GM23338 (cell line): Measurements from ENCODE around the gene SHISA9. TPM values are rescaled to one million over a fixed set of nuclear protein-coding genes. Genes with fewer than 3 reads are reported as not detected.

Source experiments
- ATAC-seq: fragments of 200-7000 bp; cut with Tn5 transposase; 3 replicates; pipeline ENCODE4 v1.9.1; 2020
- DNase-seq: peaks from one replicate; pipeline ENCODE4 v3.0.0-alpha.2; 2015; ENCODE audit warnings: low spot score
- H2AFZ ChIP-seq: fragments of 200-600 bp; sonication (generic); 2 replicates; pipeline ENCODE4 v1.8.0; 2016; ENCODE audit warnings: antibody characterized with exemption, mild to moderate bottlenecking, moderate library complexity
- H3F3A ChIP-seq: fragments of 200-600 bp; sonication (generic); replicated peaks from 2 replicates; pipeline ENCODE4 v1.8.0; 2017; ENCODE audit warnings: antibody characterized with exemption, mixed run types, low read depth
- H3K27ac ChIP-seq: fragments of 200-600 bp; sonication (generic); 2 replicates; pipeline ENCODE4 v1.6.1; 2016; ENCODE audit warnings: low read depth
- H3K27me3 ChIP-seq: fragments of 200-600 bp; sonication (generic); 2 replicates; pipeline ENCODE4 v1.8.0; 2016; ENCODE audit warnings: mild to moderate bottlenecking, mixed run types, moderate library complexity; ENCODE audit not compliant: insufficient read depth
- H3K36me3 ChIP-seq: fragments of 200-600 bp; sonication (generic); 2 replicates; pipeline ENCODE4 v1.8.0; 2016; ENCODE audit warnings: mild to moderate bottlenecking; ENCODE audit not compliant: insufficient read depth
- H3K4me1 ChIP-seq: fragments of 200-600 bp; sonication (generic); 2 replicates; pipeline ENCODE4 v1.8.0; 2016; ENCODE audit warnings: mild to moderate bottlenecking, moderate library complexity; ENCODE audit not compliant: insufficient read depth
- H3K4me2 ChIP-seq: fragments of 200-600 bp; sonication (generic); 2 replicates; pipeline ENCODE4 v1.7.1; 2017; ENCODE audit warnings: mixed run types
- H3K4me3 ChIP-seq: fragments of 200-600 bp; sonication (generic); 2 replicates; pipeline ENCODE4 v1.6.1; 2016; ENCODE audit warnings: mixed run types
- H3K79me2 ChIP-seq: fragments of 200-600 bp; sonication (generic); replicated peaks from 2 replicates; pipeline ENCODE4 v1.8.0; 2017; ENCODE audit warnings: mild to moderate bottlenecking; ENCODE audit not compliant: insufficient read depth
- H3K9me2 ChIP-seq: fragments of 200-600 bp; sonication (generic); 2 replicates; pipeline ENCODE4 v1.8.0; 2017; ENCODE audit not compliant: insufficient read depth
- H4K20me1 ChIP-seq: fragments of 200-600 bp; sonication (generic); replicated peaks from 2 replicates; pipeline ENCODE4 v1.8.0; 2017; ENCODE audit warnings: mild to moderate bottlenecking; ENCODE audit not compliant: insufficient read depth
- H3K27ac Mint-ChIP-seq: 2 replicates; pipeline ENCODE4 v1.8.0; 2020; ENCODE audit warnings: inconsistent platforms, mild to moderate bottlenecking, moderate library complexity, mixed read lengths
- H3K27me3 Mint-ChIP-seq: 3 replicates; pipeline ENCODE4 v1.8.0; 2022; ENCODE audit warnings: low read depth, mild to moderate bottlenecking, moderate library complexity, mixed read lengths, inconsistent platforms; ENCODE audit not compliant: insufficient read depth, poor library complexity
- H3K36me3 Mint-ChIP-seq: 3 replicates; pipeline ENCODE4 v1.8.0; 2021; ENCODE audit warnings: low read depth, mild to moderate bottlenecking, inconsistent platforms, moderate library complexity, mixed read lengths
- H3K4me1 Mint-ChIP-seq: 3 replicates; pipeline ENCODE4 v1.8.0; 2020; ENCODE audit warnings: mild to moderate bottlenecking, inconsistent platforms, mixed read lengths
- H3K4me3 Mint-ChIP-seq: 3 replicates; pipeline ENCODE4 v1.8.0; 2021; ENCODE audit warnings: moderate library complexity, mild to moderate bottlenecking, inconsistent platforms, mixed read lengths
- H3K9me3 Mint-ChIP-seq: 3 replicates; pipeline ENCODE4 v1.8.0; 2020; ENCODE audit warnings: moderate library complexity, mild to moderate bottlenecking, inconsistent platforms, mixed read lengths
- REST ChIP-seq: IDR thresholded peaks from one replicate; pipeline ENCODE4 v1.6.1; 2018; ENCODE audit warnings: antibody characterized with exemption; ENCODE audit not compliant: unreplicated experiment
- STAT1 ChIP-seq: IDR thresholded peaks from one replicate; pipeline ENCODE4 v1.6.1; 2016; ENCODE audit warnings: antibody characterized with exemption; ENCODE audit not compliant: unreplicated experiment
- ZNF462 ChIP-seq: fragments of 250-450 bp; sonication (Bioruptor Pico); IDR thresholded peaks from 2 replicates; pipeline ENCODE4 v1.5.0; 2020; ENCODE audit warnings: mild to moderate bottlenecking, moderate library complexity
- polyA plus RNA-seq: library from polyadenylated mRNA; unstranded; fragments of >200 nt; fragmentation: Nextera tagmentation; extraction: Ambion mirVana; gene quantifications from 2 replicates; pipeline ENCODE4 v1.2.1, GENCODE V29; 2016
- total RNA-seq: library from RNA; depleted of rRNA; stranded (reverse); fragments of >200 nt; shearing (Covaris generic); gene quantifications from 2 replicates; pipeline ENCODE4 v1.2.3, GENCODE V29; 2014

The SHISA9 gene
- total and polyA plus RNA-seq, 2 experiments from 2014 or later = 10.4 to 45.6 TPM

GRCh38 chr16:12925026-12925800, 23.8 kb downstream of the SHISA9 start:
- Mint-ChIP-seq H3K9me3 (no peaks in the 10 kb centered on the region), H3K27me3 (peaks cover 2% of the 10 kb centered on the region), H3K4me3 (no peak overlapping the region), H3K36me3 (peaks cover 28% of the 10 kb centered on the region), H3K4me1 (no peaks in the 10 kb centered on the region), H3K27ac (no peak overlapping the region; the same call in 1 of the 2 replicates)
- Histone ChIP-seq H3F3A (no peaks in the 10 kb centered on the region), H3K4me3 (no peak overlapping the region), H2AFZ (no peak overlapping the region), H3K9me2 (no peaks in the 10 kb centered on the region), H3K4me1 (no peaks in the 10 kb centered on the region; the same call in 1 of the 2 replicates), H3K79me2 (peaks cover 92% of the 10 kb centered on the region), H3K4me2 (no peak overlapping the region), H4K20me1 (peaks cover 11% of the 10 kb centered on the region), H3K27ac (no peak overlapping the region), H3K27me3 (no peaks in the 10 kb centered on the region), H3K36me3 (no peaks in the 10 kb centered on the region)
- TF ChIP-seq ZNF462 = no peak
- no peak for TF ChIP-seq STAT1
- TF ChIP-seq REST = no peak
- DNase-seq (no peak), ATAC-seq (no peak)
